ENCODE measurements around the gene SAFB.

DNA sequence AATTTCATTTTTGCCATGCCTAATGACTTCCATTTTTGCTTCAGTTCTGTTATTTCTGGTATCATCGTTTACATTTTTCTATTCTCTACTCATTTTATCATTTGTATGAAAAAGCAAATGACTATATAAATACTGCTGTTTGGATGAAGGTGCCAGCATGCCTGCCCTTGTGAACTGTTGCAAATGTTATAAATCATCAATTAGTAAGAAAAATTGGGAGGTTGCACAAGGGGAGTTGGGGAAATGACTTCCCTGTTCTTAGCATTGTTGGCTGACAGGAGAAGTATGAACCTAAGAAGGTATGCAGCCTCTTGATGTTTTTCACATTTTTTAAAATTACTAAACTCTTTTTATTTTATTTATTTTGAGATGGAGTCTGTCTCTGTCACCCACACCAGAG is 15.1 kb downstream of the SAFB start:
- TF ChIP-seq, protein P1, sequence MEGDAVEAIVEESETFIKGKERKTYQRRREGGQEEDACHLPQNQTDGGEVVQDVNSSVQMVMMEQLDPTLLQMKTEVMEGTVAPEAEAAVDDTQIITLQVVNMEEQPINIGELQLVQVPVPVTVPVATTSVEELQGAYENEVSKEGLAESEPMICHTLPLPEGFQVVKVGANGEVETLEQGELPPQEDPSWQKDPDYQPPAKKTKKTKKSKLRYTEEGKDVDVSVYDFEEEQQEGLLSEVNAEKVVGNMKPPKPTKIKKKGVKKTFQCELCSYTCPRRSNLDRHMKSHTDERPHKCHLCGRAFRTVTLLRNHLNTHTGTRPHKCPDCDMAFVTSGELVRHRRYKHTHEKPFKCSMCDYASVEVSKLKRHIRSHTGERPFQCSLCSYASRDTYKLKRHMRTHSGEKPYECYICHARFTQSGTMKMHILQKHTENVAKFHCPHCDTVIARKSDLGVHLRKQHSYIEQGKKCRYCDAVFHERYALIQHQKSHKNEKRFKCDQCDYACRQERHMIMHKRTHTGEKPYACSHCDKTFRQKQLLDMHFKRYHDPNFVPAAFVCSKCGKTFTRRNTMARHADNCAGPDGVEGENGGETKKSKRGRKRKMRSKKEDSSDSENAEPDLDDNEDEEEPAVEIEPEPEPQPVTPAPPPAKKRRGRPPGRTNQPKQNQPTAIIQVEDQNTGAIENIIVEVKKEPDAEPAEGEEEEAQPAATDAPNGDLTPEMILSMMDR (IDR thresholded peaks at IDR 0.05): no peak
- TF ChIP-seq POLR2A (IDR thresholded peaks at IDR 0.05): no peak

Measured in esophagus squamous epithelium (tissue), 4 donors.